Measurements from ENCODE around the gene PUSL1.

PUSL1 gene

DNA sequence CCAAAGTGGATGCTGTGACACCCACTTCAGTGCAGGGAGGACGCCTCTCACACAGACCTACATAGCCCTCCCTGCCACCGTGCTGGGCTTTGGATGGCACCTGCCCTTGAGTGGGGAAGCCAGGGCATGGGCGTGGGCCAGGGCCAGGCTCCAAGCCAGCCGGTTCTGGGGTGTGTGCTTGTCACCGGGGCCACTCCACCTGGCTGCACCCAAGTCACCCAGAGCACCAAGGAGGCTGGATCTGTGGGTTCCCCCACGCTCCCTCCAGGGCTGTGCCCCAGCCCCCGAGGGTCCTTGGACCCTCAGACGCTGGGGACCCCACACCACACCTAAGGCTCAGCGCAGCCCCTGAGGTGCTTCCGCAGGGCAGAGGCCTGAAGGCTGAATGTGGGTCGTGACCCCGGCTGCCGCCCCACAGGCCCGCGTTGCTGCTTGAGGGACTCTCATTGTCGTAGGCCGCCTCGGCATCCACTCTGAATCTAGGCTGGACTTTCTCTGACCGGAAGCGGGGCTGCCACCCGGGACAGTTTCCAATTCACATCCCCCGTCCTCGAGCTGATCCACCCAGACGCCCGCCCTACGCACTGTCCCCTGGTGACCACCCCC, 48.5 kb downstream of the PUSL1 start:
- no peak for DNase-seq

DNA sequence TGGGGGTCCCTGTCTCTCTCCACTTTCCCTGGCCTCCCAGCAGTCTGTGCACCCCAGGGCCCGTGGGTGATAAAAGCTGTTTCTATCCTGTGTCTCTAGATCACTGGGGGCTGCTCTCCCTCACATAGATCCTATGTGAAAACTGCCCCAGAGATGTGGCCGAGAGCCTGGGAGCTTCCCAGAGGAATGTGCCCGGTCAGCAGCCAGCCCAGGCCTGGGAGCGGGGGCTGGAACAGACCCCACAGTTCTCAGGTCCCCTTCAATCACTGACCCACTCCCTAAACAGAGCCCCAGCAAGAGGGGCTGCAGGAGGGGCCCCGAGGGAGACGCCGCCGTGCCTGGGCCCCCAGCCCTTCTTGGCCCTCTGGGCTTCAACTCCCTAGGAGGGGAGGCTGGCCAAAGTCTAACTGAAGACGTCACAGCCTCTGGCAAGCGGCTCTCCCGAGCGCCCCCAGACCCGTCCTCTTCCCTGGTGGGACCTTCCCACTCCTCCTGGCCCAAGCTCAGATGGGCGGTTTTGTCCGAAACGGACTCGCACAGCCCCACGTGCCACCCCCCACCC, 49.6 kb downstream of the PUSL1 start:
- DNase-seq = no peak

DNA sequence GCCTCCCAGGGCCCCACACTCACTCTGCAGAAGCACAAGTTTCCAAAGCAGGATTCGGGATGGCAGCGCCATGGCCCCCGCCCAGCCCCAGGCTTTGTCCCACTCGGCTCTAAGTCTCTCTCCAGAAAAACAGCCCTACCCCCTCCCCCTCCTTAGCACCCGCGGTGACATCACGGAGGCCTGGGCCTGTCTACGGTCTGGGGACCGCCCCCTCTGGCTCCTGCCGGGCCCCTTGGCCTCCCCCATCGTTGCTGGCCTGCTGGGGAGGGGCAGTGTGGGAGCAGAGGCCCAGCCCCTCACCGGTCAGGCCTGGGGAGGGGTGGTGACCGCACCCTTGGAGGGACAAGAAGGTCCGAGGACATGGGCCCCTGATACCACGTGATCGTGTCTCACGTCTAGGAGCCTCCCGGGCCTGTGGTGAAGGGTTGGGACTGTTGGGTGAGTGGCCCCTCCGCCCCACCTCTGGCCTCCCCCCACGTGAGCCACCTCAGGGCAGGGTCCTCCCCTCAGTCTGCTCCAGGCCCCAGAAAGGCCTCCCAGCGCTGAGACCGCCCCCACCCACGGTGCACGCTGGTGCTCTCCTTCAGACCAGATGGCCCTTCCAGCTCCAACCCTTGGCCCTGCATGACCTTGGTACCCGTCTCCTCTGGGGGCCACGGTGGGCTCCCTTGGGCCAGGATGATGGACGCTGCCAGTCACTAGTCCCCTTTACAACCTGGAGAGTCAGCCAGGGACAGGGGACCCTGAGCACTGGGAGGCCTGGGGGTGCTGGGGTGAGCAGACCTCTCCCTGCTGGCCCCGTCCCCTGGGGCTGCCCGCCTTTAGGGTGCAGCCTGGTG, 50.3 kb downstream of the PUSL1 start, which contains the start of gene MXRA8:
Gene MXRA8, minus strand, starts transcription at position 123 of the 839 bp plus-strand sequence. Its CDS starts 51 bp downstream, at position 72.
- DNase-seq = no peak

- no peak for DNase-seq
Observed at GRCh38 chr1:1359308-1359663, 50.9 kb downstream of the PUSL1 start.

DNA sequence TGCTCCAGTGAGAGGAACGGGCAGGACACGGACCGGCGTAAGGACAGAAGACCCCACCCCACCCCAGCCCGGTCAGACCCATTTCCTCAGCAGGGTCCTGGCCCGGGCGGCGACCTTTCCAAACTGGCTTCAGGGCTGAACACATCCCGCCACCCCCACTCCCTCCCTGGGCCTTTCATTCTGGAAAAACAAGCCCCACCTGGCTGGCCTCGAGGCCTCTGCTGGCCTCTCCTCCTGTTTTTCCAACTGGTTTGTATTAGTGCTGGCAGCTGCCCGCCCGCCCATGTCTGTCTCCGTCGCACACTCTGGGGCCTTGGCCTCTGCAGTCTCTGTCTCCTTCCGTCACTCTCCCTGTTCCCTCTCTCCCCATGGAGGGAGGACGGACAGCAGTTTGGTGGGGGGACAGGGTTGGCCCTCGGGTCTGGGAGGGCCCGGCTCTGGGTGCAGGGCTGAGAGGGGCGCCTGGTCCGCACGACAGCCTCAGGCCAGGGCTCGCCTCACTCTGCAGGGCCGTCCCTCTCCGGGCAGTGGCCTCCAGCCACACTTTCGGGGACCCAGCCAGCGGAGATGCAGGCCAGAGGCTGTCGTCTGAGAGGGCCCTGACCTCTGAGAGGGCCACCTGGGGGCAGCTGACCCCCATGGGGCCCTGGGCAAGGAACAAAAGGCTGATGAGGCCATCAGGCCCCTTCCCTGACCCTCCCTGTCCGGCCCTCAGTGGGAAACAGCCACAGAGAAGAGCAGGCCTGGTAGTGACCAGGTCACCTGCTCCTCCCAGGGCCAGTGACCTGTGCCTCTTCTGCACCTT, 51.5 kb downstream of the PUSL1 start:
- no peak for DNase-seq

GRCh38 chr1:1360506-1361169, 52.2 kb downstream of the PUSL1 start:
- no peak for DNase-seq
